HG03378 (cell line): ENCODE measurements around the gene SMC3.

Experiments
- ATAC-seq: cut with Tn5 transposase; IDR thresholded peaks from one replicate; pipeline ENCODE4 v1.9.1; 2021; ENCODE audit warnings: mild to moderate bottlenecking, moderate library complexity; ENCODE audit not compliant: unreplicated experiment

The SMC3 gene

GRCh38 chr10:110643653-110644597, 76.4 kb downstream of the SMC3 start, which contains the start of gene RBM20:
Gene RBM20 (plus strand): TSS chr10:110644336. CDS start chr10:110644455, 119 bp downstream.
- ATAC-seq = no peak

DNA sequence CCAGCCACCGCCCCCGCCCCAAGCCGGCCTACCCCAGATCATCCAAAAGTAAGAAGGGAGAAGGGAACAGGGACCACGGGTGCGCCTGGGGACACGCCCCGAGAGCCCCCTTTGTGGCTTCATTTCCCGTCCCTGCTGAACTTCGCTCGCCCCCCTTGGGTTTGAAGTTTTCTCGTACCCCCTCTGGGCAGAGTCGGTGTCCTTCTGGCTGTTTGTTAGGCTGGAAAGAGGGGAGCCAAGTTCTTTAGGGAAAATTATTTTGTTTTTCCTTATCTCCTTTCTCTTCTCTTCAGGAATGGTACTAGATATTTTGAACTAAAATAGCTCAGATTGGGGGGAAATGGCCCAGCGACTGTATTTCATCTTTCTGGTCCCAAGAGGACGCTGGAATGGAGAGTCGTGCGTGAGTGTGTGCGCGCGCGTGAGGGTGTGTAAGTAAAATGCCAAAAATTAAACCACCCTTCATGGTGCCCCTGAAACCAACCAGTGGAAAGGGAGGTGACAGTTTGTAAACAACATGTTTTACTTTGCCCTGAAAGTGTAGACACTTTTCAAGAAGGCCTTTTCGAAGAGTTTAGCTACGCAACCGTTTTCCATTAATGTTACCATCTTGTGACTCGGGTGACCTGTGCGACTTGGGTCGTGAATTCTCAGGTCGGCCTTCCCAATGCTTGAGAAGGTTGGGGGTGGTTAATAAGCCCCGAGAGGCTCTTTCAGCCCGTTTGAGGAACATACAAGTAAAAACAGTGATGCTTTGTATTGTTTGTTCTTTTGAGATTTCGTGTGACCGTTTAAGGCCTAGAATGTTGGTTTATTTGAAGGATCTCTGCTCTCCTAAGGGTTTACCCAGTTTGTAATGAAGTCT, 77.3 kb downstream of the SMC3 start:
- no peak for ATAC-seq

DNA sequence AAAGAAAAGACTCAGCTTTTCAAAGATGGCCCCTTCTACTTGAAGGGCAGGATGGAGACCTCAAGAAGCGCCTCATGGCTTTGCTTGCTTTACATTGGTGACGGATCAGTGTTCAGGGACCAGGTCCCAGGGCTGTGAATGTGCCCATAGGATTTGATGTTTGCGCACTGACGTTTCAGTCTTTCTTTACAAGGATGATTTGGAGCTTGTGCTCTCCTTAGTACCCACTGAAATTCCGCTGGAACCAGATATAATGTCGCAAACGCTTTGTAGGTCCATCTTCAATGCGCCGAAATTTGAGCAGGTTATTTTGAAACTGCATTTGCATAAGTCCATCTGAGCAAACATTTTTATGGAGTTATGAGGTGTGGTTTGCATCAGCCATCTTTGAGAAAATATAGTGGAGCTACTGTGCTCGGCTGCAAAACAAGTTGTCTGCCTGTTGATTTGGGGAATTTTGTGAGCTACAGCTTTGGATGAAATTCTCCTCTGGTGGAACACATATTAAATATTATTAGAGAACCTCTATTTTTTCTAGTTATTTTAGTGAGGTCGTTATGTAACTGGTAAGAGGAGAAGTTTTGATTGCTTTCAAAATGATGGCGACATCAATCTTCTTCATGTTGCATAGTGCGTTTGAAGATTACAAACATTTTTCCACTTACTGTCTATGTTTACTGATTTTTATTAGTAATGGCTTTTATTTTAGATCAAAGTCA, 79.1 kb downstream of the SMC3 start:
- ATAC-seq = no peak

- no peak for ATAC-seq
These were observed 79.6 kb downstream of the SMC3 start for GRCh38 chr10:110647136-110647430.

DNA sequence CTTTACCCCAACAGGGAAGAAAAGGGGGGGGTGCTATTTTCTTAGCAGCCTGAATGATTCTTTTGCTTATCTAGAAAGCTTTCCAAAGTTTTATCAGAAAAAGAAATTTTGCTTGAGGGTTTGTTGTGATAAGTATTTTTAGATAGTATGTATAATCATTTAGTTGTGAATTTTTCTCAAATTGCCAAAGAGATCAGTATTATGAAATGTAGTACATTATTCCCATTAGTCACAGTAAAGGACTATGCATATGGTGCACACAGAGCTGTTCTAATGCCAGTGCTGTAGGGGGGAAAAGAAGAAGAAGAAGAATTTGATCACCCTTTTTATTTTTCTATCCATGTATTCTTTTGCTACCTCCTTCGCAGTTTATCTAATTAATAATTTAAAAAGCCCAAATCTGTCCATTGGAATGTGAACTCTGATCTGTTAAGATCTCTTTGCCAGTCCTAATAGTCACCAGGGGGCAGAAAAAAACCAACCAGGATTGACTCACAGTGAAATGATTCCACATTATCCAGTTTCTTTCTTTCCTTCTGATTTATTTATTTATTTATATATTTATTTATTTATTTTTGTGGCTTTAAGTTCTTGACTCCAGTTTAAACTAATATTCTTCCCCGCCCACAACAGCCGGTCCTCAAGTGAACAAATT, 81.3 kb downstream of the SMC3 start:
- no peak for ATAC-seq

DNA sequence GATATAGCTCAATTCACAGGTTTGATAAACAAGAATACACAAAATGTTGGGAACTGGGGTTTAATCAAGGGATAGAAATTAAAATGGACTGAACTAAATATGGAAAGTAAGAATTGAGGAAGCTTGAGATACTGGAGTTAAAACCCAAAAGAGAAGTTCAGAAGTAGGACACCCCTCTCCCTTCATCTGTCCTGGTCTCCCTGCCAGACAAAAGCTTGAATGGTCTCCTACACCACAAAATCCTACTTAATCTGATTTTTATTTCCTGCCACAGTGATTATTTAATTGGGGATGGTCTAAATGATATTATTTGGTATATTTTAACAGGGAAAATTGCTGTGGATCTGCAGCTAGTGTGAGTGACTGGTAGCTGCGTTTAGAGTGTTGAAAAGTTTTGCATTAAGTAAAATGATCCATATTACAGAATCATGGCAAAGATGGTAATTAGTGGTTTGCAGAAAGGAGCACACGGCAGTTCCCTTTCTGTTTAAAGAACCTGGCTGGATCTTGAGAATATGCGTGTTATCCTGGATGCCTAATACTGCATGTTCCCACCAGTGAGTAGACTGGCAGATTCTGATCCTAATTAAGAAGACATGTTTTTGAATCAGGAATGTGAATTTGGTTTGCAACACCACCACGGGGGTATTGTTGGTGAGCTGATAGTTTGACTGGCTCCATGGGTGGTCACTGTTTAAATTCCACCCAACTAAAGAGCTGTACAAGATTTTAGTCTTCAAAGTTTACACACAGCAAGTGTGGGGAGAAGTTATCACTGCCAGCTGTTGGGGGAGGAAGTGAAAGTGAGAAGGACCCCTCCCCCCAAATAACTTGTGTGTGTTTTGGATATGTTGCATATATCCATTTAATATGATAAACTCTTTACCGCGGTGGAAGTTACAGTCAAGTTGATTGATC, 82.1 kb downstream of the SMC3 start:
- no peak for ATAC-seq

DNA sequence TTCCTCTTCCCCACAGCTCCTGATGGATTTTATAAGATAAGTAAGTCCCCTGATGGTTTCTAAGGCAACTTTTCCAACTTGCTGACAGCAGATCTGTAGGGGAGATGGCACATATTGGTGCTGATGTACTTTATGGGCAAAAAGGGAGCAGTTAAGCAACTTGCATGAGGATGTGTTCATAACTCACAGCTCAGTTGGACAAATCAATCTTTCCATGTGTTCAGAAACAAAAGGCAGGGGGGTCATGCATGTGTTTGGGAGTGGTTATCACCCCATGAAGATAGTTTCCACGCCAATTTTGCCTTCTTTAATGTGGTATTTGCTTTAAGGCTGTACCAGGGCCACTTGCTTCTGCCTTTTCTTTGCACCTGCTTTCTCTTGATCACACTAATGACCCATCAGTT, 82.8 kb downstream of the SMC3 start:
- no peak for ATAC-seq

- peak; percentile 85 for ATAC-seq
These were observed 83.8 kb downstream of the SMC3 start for GRCh38 chr10:110651044-110651958.

DNA sequence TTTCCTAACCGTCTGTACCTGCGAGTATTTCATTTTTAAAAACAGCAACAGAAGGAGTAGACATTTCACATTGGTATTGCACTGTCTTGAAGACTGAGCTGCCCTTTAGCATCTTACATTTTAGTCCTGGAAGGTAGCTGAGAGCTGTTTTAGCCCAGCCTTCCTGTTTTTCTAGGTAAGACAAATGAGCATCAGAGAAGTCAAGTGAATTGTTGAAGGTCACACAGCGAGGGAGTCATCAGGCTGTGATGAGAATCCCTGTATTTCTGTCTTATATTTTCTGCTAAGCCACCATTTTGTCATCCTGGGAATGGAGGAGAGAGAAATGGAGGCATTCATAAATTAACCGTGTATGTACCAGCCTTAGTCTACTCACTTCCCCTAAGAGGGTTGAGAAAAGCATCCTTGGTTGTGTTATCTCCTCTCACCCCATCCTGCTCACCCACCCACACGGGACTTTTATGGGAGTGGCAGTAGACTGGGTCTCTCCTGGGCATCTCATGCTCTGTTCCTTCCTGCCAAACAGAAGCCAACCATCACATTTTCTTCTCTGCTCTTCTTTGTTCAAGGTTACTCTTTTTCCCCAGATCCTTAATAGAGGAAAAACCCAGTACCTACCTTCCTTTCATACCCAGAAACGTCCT, 85.1 kb downstream of the SMC3 start:
- ATAC-seq = no peak
